AML-193 (cell line): ENCODE results near the gene RDH14.

Experiments used
- DNase-seq, 2 experiments: peaks; one replicate each; lab custom pipeline; 2025; lab: John Stamatoyannopoulos, UW

Gene RDH14, protein sequence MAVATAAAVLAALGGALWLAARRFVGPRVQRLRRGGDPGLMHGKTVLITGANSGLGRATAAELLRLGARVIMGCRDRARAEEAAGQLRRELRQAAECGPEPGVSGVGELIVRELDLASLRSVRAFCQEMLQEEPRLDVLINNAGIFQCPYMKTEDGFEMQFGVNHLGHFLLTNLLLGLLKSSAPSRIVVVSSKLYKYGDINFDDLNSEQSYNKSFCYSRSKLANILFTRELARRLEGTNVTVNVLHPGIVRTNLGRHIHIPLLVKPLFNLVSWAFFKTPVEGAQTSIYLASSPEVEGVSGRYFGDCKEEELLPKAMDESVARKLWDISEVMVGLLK

GRCh38 chr2:18560031-18560796 is at the start of gene RDH14:
RDH14 (minus strand) TSS chr2:18560653; CDS start chr2:18560572, 81 bp downstream.
- peak; percentile 82 to 83 for DNase-seq

- no peak for DNase-seq
These were observed 49.6 kb upstream of the RDH14 start for GRCh38 chr2:18610090-18610489.

DNA sequence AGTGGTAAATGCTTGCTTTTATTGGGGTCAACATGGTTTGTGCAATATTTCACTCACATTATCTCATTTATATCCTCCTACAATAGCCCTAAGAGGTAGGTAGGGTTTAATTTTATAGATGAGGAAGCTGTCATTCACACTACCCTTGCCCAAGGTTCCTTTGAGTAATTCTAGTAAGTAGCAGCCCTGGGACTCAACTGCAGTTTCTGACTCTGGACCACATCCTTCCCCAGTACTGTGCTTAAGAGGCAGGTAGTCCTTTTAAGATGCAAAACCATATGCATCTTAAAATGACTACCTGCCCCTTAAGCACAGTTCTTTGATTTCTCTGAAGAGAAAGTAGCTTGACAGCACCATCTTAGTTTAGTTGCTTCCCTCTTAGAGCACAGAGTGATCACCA is 44.7 kb upstream of the RDH14 start:
- DNase-seq, result no peak

DNA sequence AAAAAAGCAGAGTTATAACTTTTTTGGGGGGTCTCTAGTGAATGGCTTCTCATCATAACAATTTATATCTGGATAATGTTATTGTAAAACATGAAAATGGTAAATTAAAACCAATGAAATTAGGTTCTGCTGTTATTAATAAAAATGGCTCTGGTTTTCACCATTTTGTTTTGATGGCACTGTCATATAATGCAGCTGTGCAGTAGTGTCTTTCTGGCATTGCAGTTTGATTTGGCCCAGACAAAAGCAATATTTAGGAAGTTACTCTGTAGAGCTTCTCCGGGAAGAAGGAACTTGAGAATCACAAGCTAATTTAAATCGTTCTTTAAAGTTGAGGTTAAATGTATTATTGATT is 44.1 kb upstream of the RDH14 start:
- DNase-seq, result no peak

DNA sequence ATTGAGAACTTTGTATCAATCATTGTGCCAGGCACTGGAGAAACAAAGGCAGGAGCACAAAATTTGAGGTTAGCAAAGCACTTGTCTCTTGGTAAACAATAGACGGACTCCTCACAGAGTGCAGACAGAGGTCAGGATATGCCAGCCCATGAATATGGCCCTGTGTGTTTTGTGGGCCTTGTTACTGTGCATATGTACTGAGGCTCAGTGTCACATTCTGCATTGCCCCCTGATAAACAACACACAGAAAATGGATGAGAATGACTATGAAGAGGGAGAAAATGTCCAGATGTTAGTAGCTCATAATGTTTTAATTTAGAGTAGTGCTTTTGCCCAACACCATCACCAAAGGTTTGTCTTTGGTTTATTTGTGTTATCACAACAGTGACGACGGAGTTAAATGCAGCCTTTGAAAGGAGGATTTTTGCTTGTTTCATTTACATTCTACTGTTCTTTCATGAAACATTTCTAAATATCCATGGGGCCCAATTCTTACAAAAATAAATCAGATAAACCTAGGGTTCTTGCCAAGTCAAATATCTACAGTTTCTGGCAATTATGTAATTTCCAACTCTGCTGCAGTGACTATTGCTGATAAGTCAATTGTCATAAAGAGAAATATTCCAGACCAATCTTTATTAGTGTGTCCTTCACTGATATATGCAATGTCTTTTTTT is 43.5 kb upstream of the RDH14 start:
- no peak for DNase-seq

GRCh38 chr2:18602298-18602697 is 41.8 kb upstream of the RDH14 start:
- no peak for DNase-seq

GRCh38 chr2:18600255-18600613 is 39.8 kb upstream of the RDH14 start:
- DNase-seq, result no peak

- no peak for DNase-seq
These were observed 39.2 kb upstream of the RDH14 start for GRCh38 chr2:18599509-18600254.

DNA sequence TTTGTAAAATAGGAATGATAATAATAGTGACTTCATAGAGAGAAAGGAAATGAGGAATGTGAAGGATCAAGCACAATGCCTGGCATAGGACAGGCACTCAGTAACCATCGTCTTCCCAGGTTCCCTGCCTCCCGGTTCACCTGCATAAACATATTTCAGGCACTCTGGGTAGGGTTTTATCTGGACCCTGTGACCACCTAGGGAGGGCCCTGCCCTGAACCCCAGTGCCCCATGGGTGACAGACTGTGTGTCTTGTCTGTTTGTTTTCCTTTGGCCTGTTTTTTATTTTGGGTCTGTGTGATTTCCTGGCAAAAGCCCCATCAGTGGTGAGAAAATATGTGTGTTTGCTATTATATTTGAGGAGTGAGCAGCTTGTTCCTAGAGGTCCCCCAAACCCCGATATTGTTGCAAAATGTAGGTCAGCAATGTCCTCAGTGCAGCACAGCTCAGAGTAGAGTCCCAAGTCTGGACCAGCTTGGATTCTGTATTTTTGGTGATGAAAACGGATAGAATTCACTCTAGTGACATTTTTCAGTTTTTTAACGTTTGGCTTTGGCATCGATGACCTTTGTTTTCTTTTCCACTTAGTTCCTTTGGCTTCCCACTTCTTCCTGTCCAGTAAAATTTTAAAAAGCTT is 38.5 kb upstream of the RDH14 start:
- DNase-seq, result no peak

GRCh38 chr2:18597618-18598017 is 37.2 kb upstream of the RDH14 start:
- DNase-seq, result no peak

- DNase-seq, result no peak
These were observed 36.5 kb upstream of the RDH14 start for GRCh38 chr2:18596993-18597392.

DNA sequence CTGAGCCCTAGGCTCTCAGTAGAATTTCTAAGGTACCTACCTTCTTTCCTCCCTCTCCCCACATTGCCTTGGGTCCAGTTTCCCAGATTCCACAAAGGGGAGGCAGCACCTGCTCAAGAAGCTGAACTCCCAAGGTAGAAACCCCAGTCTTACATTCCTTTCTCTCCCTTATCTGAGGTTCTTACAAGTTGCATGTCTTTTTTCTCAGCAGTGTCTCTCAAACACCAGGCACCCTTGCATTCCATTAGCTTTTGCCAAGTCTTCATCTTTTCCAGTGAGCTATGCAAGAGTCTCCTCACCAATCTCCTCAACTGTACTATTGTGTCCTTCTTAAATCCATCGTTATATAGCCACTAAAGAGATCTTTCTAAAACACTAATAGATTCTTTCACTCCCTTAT is 33.0 kb upstream of the RDH14 start:
- DNase-seq, result no peak

DNA sequence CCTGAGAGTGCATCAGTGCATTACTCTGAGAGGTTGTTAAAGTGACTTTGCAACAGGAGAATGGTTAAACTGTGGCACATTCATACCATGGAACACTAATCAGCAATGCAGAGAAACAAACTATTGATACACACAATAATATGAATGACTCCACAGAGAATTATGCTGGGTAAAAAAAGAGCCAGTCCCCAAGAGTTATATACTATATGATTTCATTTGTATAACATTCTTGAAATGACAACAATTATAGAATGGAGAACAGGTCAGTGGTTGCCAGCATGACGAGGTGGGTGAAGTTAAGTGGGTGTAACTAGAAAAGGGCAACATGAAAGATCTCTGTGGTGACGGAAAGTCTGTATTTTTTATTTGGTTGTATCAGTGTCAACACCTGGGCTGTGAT is 31.9 kb upstream of the RDH14 start:
- no peak for DNase-seq

DNA sequence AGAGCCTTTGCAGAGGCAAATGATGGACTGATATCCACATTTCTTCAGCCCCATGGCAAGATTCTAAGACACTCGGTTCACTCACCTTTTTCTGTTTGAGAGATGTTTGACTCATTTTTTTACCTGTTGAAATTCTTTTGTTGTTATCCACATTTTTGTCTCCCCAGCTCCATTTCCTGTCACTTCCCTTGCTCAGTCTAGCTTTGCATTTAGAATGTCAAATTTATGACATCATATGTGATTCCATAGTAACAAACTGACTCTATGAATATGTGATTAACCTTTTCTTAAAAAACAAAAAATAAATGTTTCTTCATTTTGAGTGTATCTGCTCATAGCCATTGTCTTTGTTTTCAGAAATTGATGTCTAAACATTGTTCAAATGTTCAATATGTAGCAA is 28.9 kb upstream of the RDH14 start, which contains the start of gene NT5C1B:
TSS of gene NT5C1B (minus strand) at position 216 of the 400 bp plus-strand sequence. CDS start at position 115, 101 bp downstream.
- DNase-seq, result no peak

DNA sequence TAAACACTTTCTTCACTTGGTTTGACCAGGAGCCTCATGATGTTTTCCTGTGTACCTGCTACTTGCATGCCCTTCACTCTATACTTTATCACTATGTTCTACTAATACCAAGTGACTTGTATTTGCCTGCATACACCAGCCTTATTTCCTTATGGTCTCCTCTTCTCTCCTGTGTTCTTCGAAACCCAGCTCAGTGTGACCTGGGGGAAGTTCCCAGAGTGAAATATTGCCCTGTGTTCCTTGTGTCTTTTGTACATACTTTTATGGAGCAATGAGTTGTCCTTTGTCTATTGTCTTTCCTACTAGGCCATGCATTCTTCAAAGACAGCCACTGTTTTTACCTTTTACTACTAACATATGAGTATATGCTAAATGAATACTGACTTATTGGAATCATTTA is 28.3 kb upstream of the RDH14 start:
- no peak for DNase-seq

DNA sequence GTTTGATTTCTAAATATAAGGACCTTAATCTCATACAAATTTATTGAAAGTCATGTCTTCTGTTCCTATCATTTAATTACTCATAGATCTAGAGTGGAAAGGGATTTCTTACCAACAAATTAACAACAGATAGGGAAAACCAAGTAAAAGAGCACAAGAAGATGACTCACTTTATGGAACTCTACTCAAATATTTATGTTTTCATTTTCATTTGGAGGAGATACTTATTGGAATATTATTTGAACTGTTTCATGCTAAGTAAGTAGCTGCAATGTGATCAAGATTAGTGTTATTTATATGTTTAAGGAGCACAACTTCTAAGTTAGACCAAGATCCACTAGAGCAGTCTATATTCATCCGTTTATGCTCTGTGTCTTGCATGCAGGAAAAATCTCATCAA is 27.6 kb upstream of the RDH14 start:
- DNase-seq, result no peak

DNA sequence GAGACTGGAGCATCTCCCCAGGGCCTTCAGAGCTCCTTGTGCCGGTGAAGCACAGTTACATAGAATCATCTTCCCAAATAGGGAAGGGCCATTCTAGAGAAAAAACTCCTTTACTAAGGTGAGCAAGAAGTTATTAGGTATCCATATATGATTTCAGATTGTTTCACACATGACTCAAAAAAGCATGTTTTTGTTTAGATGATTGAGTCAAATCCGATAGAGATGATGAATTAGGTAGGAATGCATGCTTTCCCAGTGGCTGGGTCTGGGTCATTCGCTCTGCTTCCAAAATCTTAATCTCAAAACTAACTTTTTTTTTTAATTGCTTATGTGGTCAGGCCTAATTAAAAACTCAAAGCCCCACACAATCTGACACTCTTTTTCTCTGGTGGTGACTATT is 25.1 kb upstream of the RDH14 start:
- no peak for DNase-seq

DNA sequence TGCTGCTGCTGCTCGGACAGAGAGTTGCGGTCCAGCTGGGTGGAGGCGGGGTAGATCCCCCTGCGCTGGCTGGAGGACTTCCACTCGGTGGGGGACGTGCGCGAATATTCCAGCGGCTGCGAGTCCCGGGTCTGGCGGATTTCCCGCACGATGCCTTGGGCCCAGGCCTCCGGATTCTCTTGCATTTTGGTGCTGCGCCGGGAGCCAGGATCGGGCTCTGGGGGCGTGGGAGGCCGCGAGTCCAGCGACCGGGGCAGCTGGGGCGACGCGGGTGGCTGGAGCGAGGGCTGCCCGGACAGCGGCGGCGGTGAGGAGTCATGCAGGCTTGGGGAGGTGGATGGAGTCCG is 24.1 kb upstream of the RDH14 start:
- no peak for DNase-seq

DNA sequence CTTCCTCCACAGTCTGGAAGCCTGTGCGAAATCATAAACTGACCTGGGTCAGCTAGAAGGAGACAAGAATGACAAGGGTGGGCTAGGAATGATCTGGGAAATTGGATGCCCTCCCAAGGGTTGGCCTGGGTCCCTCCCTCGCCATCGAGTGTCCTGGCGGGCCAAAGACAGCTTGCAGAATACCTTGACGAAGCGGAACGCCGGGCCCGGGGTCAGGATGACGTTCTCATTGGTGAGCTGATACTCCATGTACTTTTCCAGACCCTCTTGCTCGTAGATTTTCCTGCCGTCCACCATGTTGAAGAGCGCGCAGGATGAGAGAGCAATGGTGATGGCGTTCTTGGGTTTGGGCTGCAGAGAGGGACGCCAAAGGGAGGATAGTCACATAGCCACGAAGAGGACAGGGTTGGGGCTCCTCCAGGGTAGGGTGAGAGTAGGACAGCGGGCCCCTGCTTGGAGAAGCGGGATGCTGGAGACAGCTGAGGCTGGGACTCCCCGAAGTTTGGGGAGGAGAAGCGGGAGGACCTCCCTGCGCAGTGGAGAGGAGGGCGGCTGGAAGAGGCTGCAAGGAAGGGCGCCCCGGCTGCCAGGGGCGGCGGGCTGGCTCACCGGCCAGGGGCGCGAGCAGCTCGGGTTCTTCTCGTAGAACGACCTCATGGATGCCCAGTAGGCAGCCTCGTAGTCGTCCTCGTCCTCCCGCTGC is 23.6 kb upstream of the RDH14 start:
- no peak for DNase-seq

GRCh38 chr2:18580606-18581005 is 20.2 kb upstream of the RDH14 start:
- no peak for DNase-seq

- DNase-seq, result no peak
These were observed 17.6 kb upstream of the RDH14 start for GRCh38 chr2:18578033-18578432.
